MCF 10A (cell line): ENCODE data around the gene NTM. TPM values are rescaled to one million over a fixed set of nuclear protein-coding genes. Genes with fewer than 3 reads are reported as not detected.

Experiments used
- BruUV-seq: library from RNA; stranded (reverse); fragments of 400-500 nt; replicated peaks from 2 replicates; lab custom pipeline; 2021; lab: Mats Ljungman, UMichigan
- CTCF ChIA-PET: fragments of 300-600 bp; sonication (Branson Sonifier 250); formaldehyde crosslinking; extraction: SDS; loops from one replicate; lab custom pipeline; 2021; ENCODE audit warnings: antibody characterized with exemption, inconsistent platforms; lab: Yijun Ruan, JAX
- POLR2A ChIA-PET: fragments of 300-600, 350-650 bp; sonication (Branson Sonifier 250); formaldehyde crosslinking; extraction: SDS; loops from one replicate; lab custom pipeline; 2020; ENCODE audit warnings: antibody characterized with exemption, inconsistent platforms; lab: Yijun Ruan, JAX
- DNase-seq: peaks from one replicate; pipeline ENCODE4 v3.0.0-alpha.2; 2018; ENCODE audit not compliant: unreplicated experiment
- H3K27ac Mint-ChIP-seq: one replicate; pipeline ENCODE4 v1.8.0; 2022; ENCODE audit warnings: mild to moderate bottlenecking, low read depth, mixed read lengths; ENCODE audit not compliant: unreplicated experiment
- H3K27me3 Mint-ChIP-seq: one replicate; pipeline ENCODE4 v1.8.0; 2022; ENCODE audit warnings: mixed read lengths; ENCODE audit not compliant: insufficient read depth, unreplicated experiment
- H3K36me3 Mint-ChIP-seq: one replicate; pipeline ENCODE4 v1.8.0; 2022; ENCODE audit warnings: mild to moderate bottlenecking, moderate library complexity, mixed read lengths; ENCODE audit not compliant: insufficient read depth, unreplicated experiment
- H3K4me1 Mint-ChIP-seq: one replicate; pipeline ENCODE4 v1.8.0; 2022; ENCODE audit warnings: mixed read lengths; ENCODE audit not compliant: insufficient read depth, unreplicated experiment
- H3K4me3 Mint-ChIP-seq: one replicate; pipeline ENCODE4 v1.8.0; 2022; ENCODE audit warnings: mild to moderate bottlenecking, moderate library complexity, mixed read lengths; ENCODE audit not compliant: unreplicated experiment
- H3K9me3 Mint-ChIP-seq: one replicate; pipeline ENCODE4 v1.8.0; 2022; ENCODE audit warnings: mixed read lengths; ENCODE audit not compliant: unreplicated experiment
- intact Hi-C: fragments of 100-400 bp; cut with micrococcal nuclease; formaldehyde crosslinking; loops from 2 replicates; pipeline ENCODE4 v1.14.1; 2022
- total RNA-seq: library from RNA; stranded (reverse); gene quantifications from 2 replicates; pipeline ENCODE4 v1.2.3, GENCODE V29; 2022
- TF ChIP-seq, protein P1 (sequence below): fragments of 200-600 bp; IDR thresholded peaks from one replicate; pipeline ENCODE4 v1.8.0; 2022; ENCODE audit warnings: antibody characterized with exemption, mild to moderate bottlenecking; ENCODE audit not compliant: unreplicated experiment

NTM gene
- total RNA-seq, 1 experiment from 2014 or later: not detected

DNA sequence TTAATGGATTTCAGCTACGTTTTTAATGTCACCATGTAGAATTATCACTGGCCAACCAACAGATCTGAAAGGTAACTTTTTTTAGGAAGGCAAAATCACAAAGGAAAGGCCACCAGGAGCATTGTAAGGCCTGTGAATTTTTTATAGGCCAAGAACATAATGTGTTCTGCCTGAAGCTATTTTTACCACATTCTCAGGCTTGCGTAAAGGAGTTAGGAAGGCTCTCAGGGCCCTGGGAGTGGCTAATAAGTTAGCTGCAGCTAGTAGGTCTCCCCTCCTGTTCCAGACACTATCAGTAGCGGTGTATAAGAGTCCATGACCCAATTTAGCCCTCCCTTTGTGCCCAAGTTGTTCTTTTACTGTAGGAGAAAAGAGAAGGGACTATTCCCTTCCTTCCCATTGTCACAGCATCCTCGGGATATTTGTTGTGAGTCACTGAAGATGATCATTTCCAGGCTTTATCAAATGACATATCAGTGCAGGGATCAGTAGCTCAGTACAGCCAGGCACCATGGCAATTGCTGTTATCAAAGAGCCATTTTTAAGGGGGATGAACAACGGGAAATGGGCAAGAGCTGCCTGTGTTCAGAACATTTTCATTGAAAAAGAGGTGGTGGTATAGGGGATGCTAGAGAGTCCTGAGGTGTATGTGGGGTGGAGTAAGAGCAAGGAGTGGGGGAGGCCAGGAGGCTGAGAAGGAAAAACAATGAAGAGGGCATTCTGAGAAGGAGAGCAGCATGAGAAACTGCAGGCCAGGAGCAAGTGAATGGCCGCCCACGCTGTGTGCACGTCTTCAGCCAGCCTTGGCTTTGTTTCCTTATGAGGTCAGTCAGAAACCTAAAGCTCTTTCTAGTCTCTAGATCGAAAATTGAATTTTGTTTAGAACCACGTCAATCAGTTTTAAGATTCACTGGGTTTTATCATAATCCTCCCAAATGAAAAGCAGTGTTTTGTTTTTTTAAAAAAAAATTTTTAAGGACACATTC, 940.3 kb downstream of the NTM start:
- CTCF ChIA-PET: interaction anchor here (0.5 kb wide), 1 partner anchor 704 kb away, joined by 5 read pairs; no protein-coding TSS in a partner anchor
- H3K27ac Mint-ChIP-seq: no peak overlapping the region

GRCh38 chr11:132311703-132312102, 941.3 kb downstream of the NTM start:
- Mint-ChIP-seq H3K27ac (no peak overlapping the region), H3K4me3 (no peak overlapping the region), H3K27me3 (no peaks in the 10 kb centered on the region), H3K36me3 (no peaks in the 10 kb centered on the region), H3K9me3 (peaks cover 40% of the 10 kb centered on the region), H3K4me1 (no peaks in the 10 kb centered on the region)
- intact Hi-C loops: no loop called here
- ChIA-PET POLR2A (no interaction called here), CTCF (no interaction called here)
- no TSS peak for BruUV-seq
- TF ChIP-seq, protein P1, sequence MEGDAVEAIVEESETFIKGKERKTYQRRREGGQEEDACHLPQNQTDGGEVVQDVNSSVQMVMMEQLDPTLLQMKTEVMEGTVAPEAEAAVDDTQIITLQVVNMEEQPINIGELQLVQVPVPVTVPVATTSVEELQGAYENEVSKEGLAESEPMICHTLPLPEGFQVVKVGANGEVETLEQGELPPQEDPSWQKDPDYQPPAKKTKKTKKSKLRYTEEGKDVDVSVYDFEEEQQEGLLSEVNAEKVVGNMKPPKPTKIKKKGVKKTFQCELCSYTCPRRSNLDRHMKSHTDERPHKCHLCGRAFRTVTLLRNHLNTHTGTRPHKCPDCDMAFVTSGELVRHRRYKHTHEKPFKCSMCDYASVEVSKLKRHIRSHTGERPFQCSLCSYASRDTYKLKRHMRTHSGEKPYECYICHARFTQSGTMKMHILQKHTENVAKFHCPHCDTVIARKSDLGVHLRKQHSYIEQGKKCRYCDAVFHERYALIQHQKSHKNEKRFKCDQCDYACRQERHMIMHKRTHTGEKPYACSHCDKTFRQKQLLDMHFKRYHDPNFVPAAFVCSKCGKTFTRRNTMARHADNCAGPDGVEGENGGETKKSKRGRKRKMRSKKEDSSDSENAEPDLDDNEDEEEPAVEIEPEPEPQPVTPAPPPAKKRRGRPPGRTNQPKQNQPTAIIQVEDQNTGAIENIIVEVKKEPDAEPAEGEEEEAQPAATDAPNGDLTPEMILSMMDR: no peak
- no peak for DNase-seq

More for the DNA sequence above, 940.3 kb downstream of the NTM start:
- H3K36me3 Mint-ChIP-seq: no peaks in the 10 kb centered on the region
- no TSS peak for BruUV-seq
- H3K4me1 Mint-ChIP-seq: no peaks in the 10 kb centered on the region
- POLR2A ChIA-PET: no interaction called here
- H3K27me3 Mint-ChIP-seq: no peaks in the 10 kb centered on the region
- peaks cover 30% of the 10 kb centered on the region for H3K9me3 Mint-ChIP-seq
- H3K4me3 Mint-ChIP-seq: no peak overlapping the region
- TF ChIP-seq, protein P1: no peak
- DNase-seq: no peak
- intact Hi-C loops: no loop called here

DNA sequence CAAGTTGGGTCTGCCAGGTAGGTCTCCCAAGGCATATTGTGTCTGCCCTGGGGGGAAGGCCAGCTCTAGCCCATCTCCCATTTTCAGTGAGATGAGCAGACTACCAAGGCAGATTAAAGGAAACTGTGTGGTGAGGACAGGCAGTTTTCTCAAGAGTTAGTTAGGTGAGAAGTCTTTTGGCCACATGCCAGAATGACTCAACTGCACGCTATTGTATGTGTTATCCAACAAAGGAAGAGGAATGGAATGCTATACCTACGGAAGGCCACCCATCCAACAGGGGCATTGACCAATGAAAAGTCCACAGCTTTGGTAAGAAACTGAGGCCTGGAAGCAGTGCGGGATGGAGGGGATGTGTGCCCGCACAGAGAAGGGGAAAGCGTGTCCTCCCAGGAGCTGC, 941.7 kb downstream of the NTM start:
- BruUV-seq: no TSS peak
- Mint-ChIP-seq H3K4me3 (no peak overlapping the region), H3K36me3 (no peaks in the 10 kb centered on the region), H3K27ac (no peak overlapping the region), H3K27me3 (no peaks in the 10 kb centered on the region), H3K4me1 (no peaks in the 10 kb centered on the region), H3K9me3 (peaks cover 45% of the 10 kb centered on the region)
- intact Hi-C loops: no loop called here
- ChIA-PET CTCF (no interaction called here), POLR2A (no interaction called here)
- DNase-seq: peak; percentile 11
- TF ChIP-seq, protein P1: no peak

DNA sequence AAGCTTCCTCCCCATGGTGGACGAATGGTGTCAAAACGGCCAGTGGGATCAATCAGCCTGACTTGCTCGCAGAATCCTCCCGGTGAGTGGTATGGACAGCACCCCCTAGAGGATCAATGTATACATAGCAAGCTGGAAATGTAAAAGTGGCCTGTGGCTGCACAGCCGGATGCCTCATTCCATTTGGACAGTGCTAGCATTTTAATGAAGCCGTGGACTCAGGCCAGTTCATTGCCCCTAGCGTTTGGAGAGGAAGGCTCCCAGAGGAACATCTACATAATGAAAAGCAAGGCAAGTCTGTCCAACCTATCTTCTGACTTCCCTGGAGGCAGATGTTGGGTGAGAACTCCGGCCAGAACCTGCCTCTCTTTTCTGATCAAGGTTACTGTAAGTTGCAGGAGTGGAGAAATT, 942.3 kb downstream of the NTM start:
- H3K27me3 Mint-ChIP-seq: no peaks in the 10 kb centered on the region
- no peak overlapping the region for H3K4me3 Mint-ChIP-seq
- TF ChIP-seq, protein P1: no peak
- peak; percentile 0 for DNase-seq
- ChIA-PET CTCF (interaction anchor here (0.6 to 0.9 kb wide), 2 partner anchors 299 to 533 kb away, joined by 3 to 4 read pairs; no protein-coding TSS in a partner anchor), POLR2A (no interaction called here)
- H3K27ac Mint-ChIP-seq: no peak overlapping the region
- H3K36me3 Mint-ChIP-seq: no peaks in the 10 kb centered on the region
- no TSS peak for BruUV-seq
- intact Hi-C loops: no loop called here
- H3K4me1 Mint-ChIP-seq: no peaks in the 10 kb centered on the region
- peaks cover 50% of the 10 kb centered on the region for H3K9me3 Mint-ChIP-seq
